ENCODE measurements around the gene DNAH3.
A peak's percentile ranks its signal among the peaks of the same experiment; 100 is the strongest.

DNAH3 gene

GRCh38 chr16:20900299-20901067, 250.2 kb downstream of the DNAH3 start, which contains the start of the genes DCUN1D3 and LYRM1:
DCUN1D3 (minus strand) TSS chr16:20900358; CDS start chr16:20862538, 37,820 bp downstream.
LYRM1 (plus strand) TSS chr16:20900771; CDS start chr16:20915556, 14,785 bp downstream.
- DNase-seq = peak; percentile 86 to 92

DNA sequence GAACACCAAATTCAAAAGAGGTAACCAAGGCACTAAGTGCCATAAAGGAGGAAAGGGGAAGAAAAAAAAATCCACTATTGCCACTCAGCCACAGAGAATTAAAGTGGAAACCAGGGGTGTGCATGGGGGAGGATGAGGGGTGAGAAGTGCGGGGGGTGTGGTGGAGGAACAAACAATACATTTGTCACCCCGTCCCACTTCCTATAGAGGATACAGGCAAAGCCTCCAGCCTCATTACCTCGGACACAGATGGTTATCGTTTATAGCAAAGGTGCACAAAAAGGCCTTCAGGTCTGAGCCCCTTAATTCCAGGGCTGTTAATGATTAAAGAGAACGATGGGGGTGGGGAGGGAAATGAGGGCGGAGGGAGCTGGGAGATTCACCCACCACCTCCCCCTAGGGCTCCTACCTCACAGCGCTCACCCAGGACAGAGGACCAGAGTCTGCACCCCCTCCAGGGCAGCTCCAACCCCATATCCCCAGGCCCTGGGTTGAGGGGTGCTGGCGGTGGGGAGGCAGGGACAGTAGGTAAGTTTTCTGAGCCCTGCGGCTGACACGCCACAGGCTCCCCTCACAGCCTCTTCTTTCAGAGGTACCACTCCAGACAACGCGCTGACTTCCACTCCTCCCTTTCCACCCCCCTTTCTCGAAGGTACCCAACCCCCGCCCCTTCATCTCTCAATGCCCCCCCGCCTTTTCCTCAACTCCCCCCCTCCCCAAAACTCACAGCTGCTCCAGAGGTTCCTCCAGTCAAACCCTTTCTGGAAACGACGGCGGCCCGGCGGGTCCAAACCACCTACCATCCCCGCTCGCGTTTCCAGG, 251.0 kb downstream of the DNAH3 start:
- DNase-seq = no peak

DNA sequence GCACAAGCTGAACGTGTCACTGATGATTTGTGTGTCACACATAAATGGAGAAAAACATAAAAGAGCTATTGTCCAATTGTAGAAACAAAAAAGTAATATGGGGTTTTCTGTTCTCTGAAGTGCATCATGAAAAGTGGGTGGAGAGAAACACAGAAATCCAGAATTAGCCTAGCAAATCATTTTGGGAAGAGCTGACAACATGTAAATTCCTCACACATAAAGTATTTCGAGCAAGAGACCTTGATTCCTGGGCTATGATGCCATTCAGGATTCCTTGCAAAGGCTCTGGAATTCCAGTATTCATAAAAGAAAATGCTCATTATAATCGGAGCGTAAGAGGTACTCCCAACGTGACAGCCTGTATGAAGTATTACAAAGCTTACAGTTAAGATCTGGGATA, 251.6 kb downstream of the DNAH3 start:
- no peak for DNase-seq

DNA sequence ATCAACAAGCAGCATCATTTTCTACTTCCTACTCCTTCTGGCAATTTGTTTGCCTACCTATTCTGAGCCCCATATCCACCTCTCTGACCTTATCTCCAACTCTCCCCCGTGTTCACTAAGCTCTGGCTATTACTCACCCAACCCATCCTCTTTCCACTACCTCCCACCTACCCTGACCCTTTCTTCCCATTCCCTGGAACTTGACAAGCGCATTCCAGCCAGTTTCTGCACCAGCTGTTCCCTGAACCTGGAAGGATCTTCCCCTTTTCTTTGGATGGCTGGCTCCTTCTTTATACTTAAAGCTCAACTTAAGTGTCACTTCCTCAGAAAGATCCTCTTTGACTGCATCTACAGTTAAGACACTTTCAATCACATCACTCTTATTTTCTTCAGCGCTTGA, 252.7 kb downstream of the DNAH3 start:
- DNase-seq = no peak

GRCh38 chr16:20897253-20897897, 253.3 kb downstream of the DNAH3 start:
- no peak for DNase-seq

GRCh38 chr16:20894388-20894787, 256.3 kb downstream of the DNAH3 start:
- no peak for DNase-seq

GRCh38 chr16:20889625-20890275, 260.9 kb downstream of the DNAH3 start:
- no peak for DNase-seq

- no peak for DNase-seq
Measured at GRCh38 chr16:20887207-20887606, 263.4 kb downstream of the DNAH3 start.

GRCh38 chr16:20886320-20886719, 264.3 kb downstream of the DNAH3 start:
- no peak for DNase-seq

- no peak for DNase-seq
Measured at GRCh38 chr16:20884240-20884556, 266.4 kb downstream of the DNAH3 start.

GRCh38 chr16:20883554-20884239, 266.9 kb downstream of the DNAH3 start:
- DNase-seq = no peak

Data from activated CD4-positive, alpha-beta T cell treated with anti-CD3 and anti-CD28 coated beads for 4 hours (primary cell).